WERI-Rb-1 (cell line): Measurements from ENCODE around the gene DTWD1.
"Not testable (repeated sequence)": the region's sequence is repeated elsewhere in the genome, so short reads cannot be mapped to it uniquely, and the experiment has no call there.

Source experiments
- DNase-seq: peaks from one replicate; pipeline ENCODE4 v3.0.0-alpha.2; 2020
- H3K27ac ChIP-seq: fragments of 250-450 bp; sonication (Bioruptor Pico); 2 replicates; pipeline ENCODE4 v1.5.1; 2020; ENCODE audit warnings: mild to moderate bottlenecking, moderate library complexity
- H3K27me3 ChIP-seq: fragments of 250-450 bp; sonication (Bioruptor Pico); 2 replicates; pipeline ENCODE4 v1.5.1; 2021; ENCODE audit warnings: mild to moderate bottlenecking, low read depth, moderate library complexity; ENCODE audit not compliant: insufficient read depth, severe bottlenecking
- H3K36me3 ChIP-seq: fragments of 250-450 bp; sonication (Bioruptor Pico); 2 replicates; pipeline ENCODE4 v1.5.1; 2020; ENCODE audit warnings: mild to moderate bottlenecking, moderate library complexity
- H3K4me3 ChIP-seq: 2 replicates; pipeline ENCODE4 v1.5.1; 2011; ENCODE audit warnings: low read depth, mild to moderate bottlenecking, control low read depth, low read length
- H3K9me3 ChIP-seq: fragments of 250-450 bp; sonication (Bioruptor Pico); 2 replicates; pipeline ENCODE4 v1.5.1; 2021; ENCODE audit warnings: mild to moderate bottlenecking, moderate library complexity; ENCODE audit not compliant: severe bottlenecking
- CTCF ChIP-seq: IDR thresholded peaks from 2 replicates; pipeline ENCODE4 v1.5.1; 2011; ENCODE audit warnings: low read depth, mild to moderate bottlenecking, control low read depth, inconsistent platforms, low read length

DTWD1 gene

DNA sequence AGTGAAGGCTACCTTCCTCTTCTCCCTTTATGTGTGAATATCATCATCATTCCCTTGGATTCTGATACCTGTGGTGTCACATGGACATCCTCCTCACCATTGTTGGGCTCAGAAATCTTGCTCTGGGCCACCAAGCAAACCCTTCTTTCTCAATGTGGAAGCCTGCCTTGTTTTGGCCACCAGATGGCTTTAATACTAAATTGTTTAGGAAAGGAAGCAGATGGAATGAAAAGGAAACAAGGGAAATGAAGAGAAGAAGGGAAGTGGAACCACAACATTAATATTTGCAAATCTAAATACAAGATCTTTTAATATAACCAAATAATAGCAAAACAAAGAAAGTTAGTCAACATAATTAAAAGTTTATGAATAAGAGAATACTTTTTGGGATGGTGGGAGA, 14.3 kb upstream of the DTWD1 start:
- H3K4me3 ChIP-seq = no peak overlapping the region
- no peaks in the 10 kb centered on the region for H3K27me3 ChIP-seq
- H3K27ac ChIP-seq = no peak overlapping the region
- no peak for DNase-seq
- H3K9me3 ChIP-seq = peaks cover 8% of the 10 kb centered on the region
- no peak for TF ChIP-seq CTCF
- no peaks in the 10 kb centered on the region for H3K36me3 ChIP-seq

DNA sequence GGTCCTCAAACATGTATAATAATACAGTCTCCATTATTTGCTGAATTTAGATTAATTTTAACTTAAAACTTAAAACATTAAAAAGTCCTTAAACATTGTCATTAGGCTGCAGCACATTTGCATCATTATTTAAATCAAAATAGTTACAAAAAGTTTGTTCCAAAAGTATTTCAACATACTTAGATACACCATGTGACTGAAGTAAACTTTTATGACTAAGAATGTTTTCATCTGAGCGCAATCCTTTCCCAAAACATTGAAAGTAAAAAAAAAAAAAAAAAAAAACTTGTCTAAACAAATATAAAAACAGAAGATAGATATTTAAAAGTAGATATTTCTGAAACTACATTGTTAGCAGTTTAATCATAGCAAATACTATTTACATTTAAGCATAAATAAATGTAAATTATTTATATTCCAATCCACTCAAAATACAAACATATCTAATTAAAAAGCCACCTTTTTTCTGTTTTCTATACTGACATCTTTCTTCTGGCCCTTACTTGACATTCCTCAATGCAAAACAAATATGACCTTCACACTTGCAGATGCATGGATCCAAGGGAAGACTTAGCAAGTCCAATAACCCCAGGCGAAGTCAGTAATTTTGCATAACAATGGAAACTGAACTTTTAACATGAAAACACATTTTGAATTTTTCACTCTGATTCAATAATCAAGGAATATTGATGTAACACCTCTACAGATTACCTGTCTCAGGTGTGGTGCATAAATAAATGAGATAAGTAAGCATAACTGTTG, 10.5 kb upstream of the DTWD1 start:
- no peak for TF ChIP-seq CTCF
- DNase-seq = no peak
- H3K36me3 ChIP-seq = no peaks in the 10 kb centered on the region
- no peak overlapping the region for H3K27ac ChIP-seq
- no peaks in the 10 kb centered on the region for H3K27me3 ChIP-seq
- H3K4me3 ChIP-seq = no peak overlapping the region
- peaks cover 6% of the 10 kb centered on the region for H3K9me3 ChIP-seq

- H3K9me3 ChIP-seq, H3K27me3 ChIP-seq, H3K36me3 ChIP-seq, H3K27ac ChIP-seq, H3K4me3 ChIP-seq, DNase-seq: not testable (repeated sequence)
Observed at GRCh38 chr15:49612240-49612639, 8.6 kb upstream of the DTWD1 start.

DNA sequence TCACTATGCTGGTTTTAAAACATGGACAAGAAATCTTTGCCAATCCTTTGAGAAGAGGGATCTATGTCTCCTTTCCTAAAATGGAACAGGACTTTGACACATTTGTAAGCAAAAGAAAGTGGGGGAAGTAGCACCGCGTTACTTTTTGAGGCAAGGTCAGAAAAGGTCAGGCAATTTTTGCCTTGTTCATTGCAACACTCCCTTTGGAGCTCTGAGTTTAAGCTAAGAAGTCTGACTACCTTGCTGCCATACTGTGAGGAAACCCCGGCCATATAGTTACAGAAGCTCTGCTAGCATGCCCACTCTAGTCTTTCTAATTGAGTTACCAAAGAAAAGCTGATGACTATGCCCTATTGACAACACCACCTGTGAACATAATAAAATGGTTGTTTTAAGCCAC, 1.6 kb upstream of the DTWD1 start:
- no peaks in the 10 kb centered on the region for H3K36me3 ChIP-seq
- H3K9me3 ChIP-seq = peaks cover 6% of the 10 kb centered on the region
- no peak overlapping the region for H3K4me3 ChIP-seq
- no peaks in the 10 kb centered on the region for H3K27me3 ChIP-seq
- H3K27ac ChIP-seq = no peak overlapping the region
- no peak for TF ChIP-seq CTCF
- no peak for DNase-seq

DNA sequence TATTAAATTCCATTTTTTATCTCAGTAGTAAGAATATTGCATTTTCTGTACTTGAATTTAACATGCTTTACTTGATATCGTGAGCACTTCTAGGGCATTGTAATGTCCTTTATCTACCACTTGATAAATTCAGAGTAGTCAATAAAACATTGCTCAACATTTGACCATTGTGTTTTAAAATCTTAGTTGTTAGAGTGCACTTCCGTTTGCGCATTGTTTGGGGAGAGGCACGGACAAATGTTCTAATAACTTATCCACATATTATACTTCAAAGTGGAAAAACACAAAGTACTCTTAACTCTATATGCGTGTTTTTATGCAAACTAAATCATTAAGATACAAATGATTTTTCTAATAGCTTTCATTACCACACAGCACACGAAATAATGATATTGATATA, 649 bp upstream of the DTWD1 start:
- Histone ChIP-seq H3K27ac (peak overlapping the region; percentile 42), H3K9me3 (no peaks in the 10 kb centered on the region), H3K4me3 (peak overlapping the region; percentile 83), H3K27me3 (no peaks in the 10 kb centered on the region), H3K36me3 (peaks cover 7% of the 10 kb centered on the region)
- no peak for DNase-seq
- no peak for TF ChIP-seq CTCF

GRCh38 chr15:49621401-49621811, 558 bp downstream of the DTWD1 start:
- no peak for DNase-seq
- no peaks in the 10 kb centered on the region for H3K9me3 ChIP-seq
- no peak for TF ChIP-seq CTCF
- peak overlapping the region; percentile 86 for H3K27ac ChIP-seq
- H3K36me3 ChIP-seq = peaks cover 19% of the 10 kb centered on the region
- H3K27me3 ChIP-seq = no peaks in the 10 kb centered on the region
- H3K4me3 ChIP-seq = peak overlapping the region; percentile 83
